GM19240 (cell line): ENCODE data around the gene CD320.
"Not testable (repeated sequence)": the region's sequence is repeated elsewhere in the genome, so short reads cannot be mapped to it uniquely, and the experiment has no call there.

Experiments
- DNase-seq: peaks from one replicate; pipeline ENCODE4 v3.0.0; 2011; ENCODE audit warnings: low spot score; ENCODE audit not compliant: insufficient read length

The CD320 gene

GRCh38 chr19:8307965-8308866, at the start of gene CD320:
CD320 (minus strand) TSS chr19:8308358; CDS start chr19:8308290, 68 bp downstream.
- peak; percentile 89 for DNase-seq

GRCh38 chr19:8357007-8357521, 48.9 kb upstream of the CD320 start:
- no peak for DNase-seq

GRCh38 chr19:8355631-8356402, 47.7 kb upstream of the CD320 start:
- no peak for DNase-seq

- not testable (repeated sequence) for DNase-seq
Observed at GRCh38 chr19:8352845-8353244, 44.7 kb upstream of the CD320 start.

- no peak for DNase-seq
Observed at GRCh38 chr19:8352134-8352827, 44.1 kb upstream of the CD320 start.

GRCh38 chr19:8349629-8350372, 41.6 kb upstream of the CD320 start:
- not testable (repeated sequence) for DNase-seq

DNA sequence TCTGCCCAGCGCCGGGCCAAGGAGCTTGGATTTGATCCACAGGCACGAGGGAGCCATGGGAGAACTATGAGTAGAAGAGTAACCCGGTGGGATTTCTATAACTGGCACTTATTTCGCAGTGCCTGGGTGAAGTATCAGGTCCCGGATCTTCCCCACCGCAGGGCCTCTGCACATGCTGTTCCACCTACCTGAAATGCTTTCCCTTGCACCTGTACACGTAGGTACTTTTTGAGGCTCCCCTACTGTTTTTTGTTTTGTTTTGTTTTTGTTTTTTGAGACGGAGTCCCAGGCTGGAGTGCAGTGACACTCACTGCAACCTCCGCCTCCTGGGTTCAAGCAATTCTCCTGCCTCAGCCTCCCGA, 35.3 kb upstream of the CD320 start:
- DNase-seq, result no peak

DNA sequence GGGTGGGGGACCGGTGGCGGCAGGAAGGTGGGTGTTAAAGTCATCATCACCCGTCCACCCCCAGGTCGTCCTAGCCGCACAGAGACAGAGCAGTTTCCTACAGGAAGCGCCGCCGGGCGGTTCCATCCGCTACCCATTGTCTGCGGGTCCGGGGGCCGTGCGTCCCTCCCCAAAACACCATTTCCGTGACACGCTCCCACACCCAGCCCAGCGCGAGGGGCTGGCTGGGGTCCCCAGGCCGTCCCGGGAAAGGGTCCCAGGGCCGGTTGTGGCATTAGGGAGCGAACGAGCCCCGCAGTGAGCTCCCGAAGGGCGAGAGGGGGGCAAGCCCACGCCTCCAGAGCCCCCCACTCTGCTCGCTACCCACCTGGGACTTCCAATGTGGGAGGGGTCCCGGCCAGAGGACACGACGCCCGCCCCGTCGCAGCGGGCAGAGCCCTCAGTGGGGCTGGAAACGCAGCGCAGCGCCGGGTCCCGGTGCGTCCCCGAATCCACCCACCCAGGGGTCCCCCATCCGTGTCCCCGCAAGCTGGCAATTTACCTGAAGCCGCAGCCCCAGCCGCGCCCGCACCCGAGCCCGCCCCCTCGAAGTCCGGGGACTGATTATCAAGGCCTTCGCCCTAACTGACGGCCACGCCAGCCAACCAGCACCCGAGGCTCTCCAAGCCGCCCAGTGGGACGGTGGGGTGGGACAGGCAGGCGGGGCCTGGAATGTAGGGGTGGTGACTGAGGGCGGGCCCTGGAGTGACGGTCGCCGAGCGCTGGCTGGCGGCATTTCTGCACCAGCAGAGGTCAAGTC, 34.7 kb upstream of the CD320 start, which contains the start of gene KANK3:
KANK3 (minus strand) TSS at position 579 of the 799 bp plus-strand sequence. CDS start 5,434 bp downstream, outside the sequence.
- peak; percentile 97 for DNase-seq

GRCh38 chr19:8342316-8342683, 34.1 kb upstream of the CD320 start:
- DNase-seq, result no peak

GRCh38 chr19:8341504-8341903, 33.3 kb upstream of the CD320 start:
- not testable (repeated sequence) for DNase-seq

DNA sequence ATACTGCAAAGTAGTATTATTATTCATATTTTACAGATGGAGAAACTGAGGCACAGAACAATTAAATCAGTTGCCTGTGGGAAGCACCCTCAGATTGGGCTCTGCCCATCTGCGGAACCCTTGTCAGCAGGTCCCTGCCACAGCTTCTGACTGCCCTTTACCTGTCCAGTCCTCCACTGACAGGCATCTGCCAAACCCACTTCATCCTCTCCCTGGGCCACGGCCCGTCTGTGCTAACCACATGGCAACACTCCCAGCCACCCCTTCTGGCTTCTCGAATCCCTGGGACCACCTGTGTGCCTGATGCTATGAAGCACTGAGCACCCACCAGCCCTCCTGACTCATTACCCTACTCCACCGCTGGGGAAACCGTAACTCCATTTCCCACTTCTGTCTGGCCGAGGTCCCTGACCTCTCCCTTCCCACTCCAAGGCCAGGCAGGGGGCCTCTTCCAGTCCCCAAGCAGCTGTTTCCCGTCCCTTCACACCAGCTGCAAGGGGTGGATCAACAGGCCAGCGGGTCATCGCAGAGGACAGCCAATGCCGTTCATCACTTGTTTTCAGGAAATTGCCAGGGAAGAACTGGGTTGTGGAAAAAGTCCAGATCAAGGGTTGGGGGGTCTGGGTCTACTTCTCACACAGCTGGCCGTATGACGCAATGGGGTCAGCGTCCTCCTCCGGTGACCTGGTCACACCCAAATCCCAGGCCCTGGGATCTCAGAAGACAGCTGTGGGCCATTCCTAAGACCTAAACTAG, 32.4 kb upstream of the CD320 start:
- no peak for DNase-seq

GRCh38 chr19:8338835-8339234, 30.7 kb upstream of the CD320 start:
- DNase-seq, result no peak

DNA sequence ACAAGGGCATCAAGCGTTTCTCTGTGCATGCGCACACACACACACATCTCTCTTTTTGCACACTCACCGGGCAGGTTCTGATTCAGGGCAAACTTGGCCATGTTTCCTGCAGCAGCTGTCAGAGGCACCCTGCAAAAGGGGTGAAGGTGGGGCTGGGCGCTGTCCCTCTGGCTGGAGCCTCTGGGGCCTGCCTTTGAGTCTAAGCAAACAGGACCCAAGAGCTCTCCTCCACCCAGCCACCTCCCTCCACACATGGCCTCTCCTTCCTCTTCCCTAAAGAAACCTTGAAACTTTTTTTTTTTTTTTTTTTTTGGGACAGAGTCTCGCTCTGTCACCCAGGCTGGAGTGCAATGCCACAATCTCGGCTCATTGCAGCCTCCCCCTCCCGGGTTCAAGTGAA, 29.6 kb upstream of the CD320 start:
- no peak for DNase-seq

DNA sequence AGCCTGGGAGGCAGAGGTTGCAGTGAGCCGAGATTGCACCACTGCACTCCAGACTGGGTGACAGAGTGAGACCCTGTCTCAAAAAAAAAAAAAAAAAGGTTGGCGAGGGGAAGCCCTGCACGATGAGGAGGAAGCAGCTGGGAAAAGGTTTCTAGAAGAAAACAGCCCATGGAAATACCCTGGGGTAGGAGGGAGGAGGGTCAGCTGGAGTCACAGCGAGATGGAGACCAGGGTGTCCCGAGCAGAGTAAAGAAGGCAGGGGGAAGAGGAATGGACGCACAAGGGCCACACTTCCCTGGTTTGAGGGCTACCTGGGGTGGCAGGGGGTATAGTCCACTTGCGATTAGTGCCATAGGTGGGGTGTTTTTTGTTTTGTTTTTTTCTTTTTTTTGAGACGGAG, 28.5 kb upstream of the CD320 start:
- DNase-seq, result no peak

- no peak for DNase-seq
Observed at GRCh38 chr19:8336072-8336569, 28.0 kb upstream of the CD320 start.

GRCh38 chr19:8335343-8336071, 27.3 kb upstream of the CD320 start:
- no peak for DNase-seq

DNA sequence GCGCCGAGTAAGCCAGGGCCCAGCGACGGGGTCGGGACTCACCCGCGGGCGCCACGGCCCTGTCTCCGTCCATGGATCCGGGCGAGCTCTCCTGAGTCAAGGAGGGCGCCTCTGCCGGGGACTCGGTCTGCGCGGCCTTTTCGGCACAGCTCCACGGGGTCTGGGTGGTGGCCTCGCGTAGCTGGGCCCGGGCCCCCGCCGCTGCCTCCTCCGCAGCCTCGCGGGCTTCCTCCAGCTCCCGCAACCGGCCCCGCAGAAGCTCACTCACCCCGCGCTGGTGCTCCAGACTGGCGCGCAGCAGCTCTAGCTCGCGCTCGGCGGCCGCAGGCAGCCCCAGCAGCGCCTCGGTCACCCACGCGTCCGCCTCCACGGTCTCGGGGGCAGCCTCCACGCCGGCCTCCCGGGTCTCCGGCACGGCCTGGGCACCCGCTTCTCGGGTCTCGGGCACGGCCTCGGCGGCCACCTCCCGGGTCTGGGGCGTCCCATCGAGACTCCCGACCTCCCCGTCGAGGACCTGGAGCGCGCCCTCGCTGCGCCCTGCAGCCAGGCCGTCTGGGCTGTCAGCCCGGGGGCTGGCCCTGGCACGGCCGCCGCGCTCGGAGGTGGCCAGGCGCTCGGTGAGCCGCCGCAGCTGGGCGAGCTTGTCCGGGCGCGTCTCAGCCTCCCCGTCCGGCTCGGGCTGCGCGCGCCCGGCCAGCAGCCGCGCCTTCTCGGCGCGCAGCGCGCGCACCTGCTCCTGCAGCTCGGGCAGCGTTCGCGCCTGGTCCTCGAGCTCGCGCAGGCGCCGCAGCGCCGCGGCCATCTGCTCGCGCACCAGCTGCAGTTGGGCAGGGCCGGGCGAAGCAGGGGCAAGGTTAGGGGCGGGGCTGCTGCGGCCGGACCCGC, 26.5 kb upstream of the CD320 start:
- no peak for DNase-seq
